Cardiac atrium fibroblast (primary cell): ENCODE results near the gene TMEM182. TPM values are rescaled to one million over a fixed set of nuclear protein-coding genes. Genes with fewer than 3 reads are reported as not detected.

Experiments
- total RNA-seq: library from RNA; depleted of rRNA; stranded (reverse); fragments of >200 nt; gene quantifications from 2 replicates; pipeline ENCODE4 v1.2.3, GENCODE V29; 2015

The TMEM182 gene
- total RNA-seq: 1.3 and 4.3 TPM in 2 replicates

GRCh38 chr2:102761763-102762162, at the start of gene TMEM182:
TMEM182 (plus strand) TSS chr2:102762031; CDS start chr2:102762218, 187 bp downstream.

Other genes starting within 250 kb of the TMEM182 start
- gene SLC9A2, start 142.5 kb upstream of the TMEM182 start, total RNA-seq: not detected in 2 replicates